K562 (cell line): ENCODE results near the gene RPL10A. TPM values are rescaled to one million over a fixed set of nuclear protein-coding genes. Genes with fewer than 3 reads are reported as not detected.

Source experiments
- ARID2 ChIP-seq: fragments of 450-650 bp; IDR thresholded peaks from 2 replicates; pipeline ENCODE4 v1.6.1; 2017; ENCODE audit warnings: antibody characterized with exemption, mild to moderate bottlenecking
- BACH1 ChIP-seq: fragments of 200-800 bp; sonication (Bioruptor generic); IDR thresholded peaks from 2 replicates; pipeline ENCODE4 v1.6.1; 2016; ENCODE audit warnings: missing genetic modification characterization, missing compliant biosample characterization
- DDX20 ChIP-seq: fragments of 450-650 bp; IDR thresholded peaks from 2 replicates; pipeline ENCODE4 v1.6.1; 2016; ENCODE audit warnings: missing genetic modification characterization, low read depth, mild to moderate bottlenecking, missing compliant biosample characterization, moderate library complexity
- GATAD2B ChIP-seq: fragments of 450-650 bp; IDR thresholded peaks from 2 replicates; pipeline ENCODE4 v1.6.1; 2017; ENCODE audit warnings: mild to moderate bottlenecking, borderline replicate concordance
- HNRNPLL ChIP-seq: fragments of 200-400 bp; formaldehyde crosslinking; IDR thresholded peaks from 2 replicates; pipeline ENCODE4 v1.6.1; 2017; ENCODE audit warnings: low read length, low read depth, mild to moderate bottlenecking; ENCODE audit not compliant: poor library complexity, severe bottlenecking
- HSF4 ChIP-seq: fragments of 250-450 bp; sonication (Bioruptor Pico); IDR thresholded peaks from 2 replicates; pipeline ENCODE4 v2.1.2; 2022; ENCODE audit warnings: mild to moderate bottlenecking, moderate library complexity, borderline replicate concordance
- JUND ChIP-seq, 2 experiments: IDR thresholded peaks; 2 replicates in 1 of 2; 3 replicates in 1 of 2; pipeline ENCODE4 v1.6.1; 2011; ENCODE audit warnings: borderline replicate concordance in 2 of 2, low read depth in 2 of 2, low read length in 2 of 2, improper control_type of control experiment in 1 of 2, missing biosample characterization in 1 of 2, missing genetic modification characterization in 1 of 2, missing genetic modification reagents in 1 of 2
- KAT7 ChIP-seq: sonication (generic); formaldehyde crosslinking; IDR thresholded peaks from 2 replicates; pipeline ENCODE4 v1.8.0; 2022; ENCODE audit warnings: missing genetic modification reagents, mild to moderate bottlenecking, borderline replicate concordance
- NBN ChIP-seq: fragments of 450-650 bp; IDR thresholded peaks from 2 replicates; pipeline ENCODE4 v1.6.1; 2016; ENCODE audit warnings: low read depth, mild to moderate bottlenecking
- NR2F6 ChIP-seq: fragments of 450-650 bp; formaldehyde crosslinking; IDR thresholded peaks from 2 replicates; pipeline ENCODE4 v1.4.0; 2020; ENCODE audit warnings: mild to moderate bottlenecking
- NRF1 ChIP-seq, 2 experiments: fragments of 450-650 bp; IDR thresholded peaks in 1 of 2; conservative IDR thresholded peaks in 1 of 2; 2 replicates each; pipeline ENCODE4 v1.6.1; 2014; ENCODE audit warnings: mild to moderate bottlenecking in 2 of 2
- PURB ChIP-seq: sonication (generic); formaldehyde crosslinking; IDR thresholded peaks from 2 replicates; pipeline ENCODE4 v1.9.0; 2021; ENCODE audit warnings: low read depth, mild to moderate bottlenecking, missing genetic modification reagents
- RBM14 ChIP-seq: fragments of 200-400 bp; formaldehyde crosslinking; IDR thresholded peaks from 2 replicates; pipeline ENCODE4 v1.6.1; 2018; ENCODE audit warnings: low read depth, mild to moderate bottlenecking, low read length, moderate library complexity, borderline replicate concordance; ENCODE audit not compliant: insufficient read depth
- RFX1 ChIP-seq: fragments of 450-650 bp; IDR thresholded peaks from 2 replicates; pipeline ENCODE4 v1.6.1; 2016; ENCODE audit warnings: mild to moderate bottlenecking, moderate library complexity
- SIX5 ChIP-seq, 2 experiments: IDR thresholded peaks; 2 replicates each; pipeline ENCODE4 v1.6.1; 2011; ENCODE audit warnings: low read length in 2 of 2, borderline replicate concordance in 1 of 2, low read depth in 1 of 2, mild to moderate bottlenecking in 1 of 2, moderate library complexity in 1 of 2; ENCODE audit not compliant: insufficient read depth in 1 of 2
- WHSC1 ChIP-seq: IDR thresholded peaks from one replicate; pipeline ENCODE4 v1.6.1; 2012; ENCODE audit warnings: low read length, control low read depth, inconsistent platforms
- ZNF224 ChIP-seq: sonication (generic); formaldehyde crosslinking; IDR thresholded peaks from 2 replicates; pipeline ENCODE4 v1.8.0; 2022; ENCODE audit warnings: mild to moderate bottlenecking, missing genetic modification reagents
- ZNF699 ChIP-seq: fragments of 250-450 bp; sonication (Bioruptor Pico); IDR thresholded peaks from 2 replicates; pipeline ENCODE4 v1.8.0; 2021; ENCODE audit warnings: mild to moderate bottlenecking, moderate library complexity; ENCODE audit not compliant: insufficient replicate concordance
- polyA plus RNA-seq, 8 experiments: library from polyadenylated mRNA; depleted of rRNA in 4 of 8; stranded (reverse) in 5 of 8; unstranded in 3 of 8; fragments of >200 nt; fragmentation: Nextera tagmentation in 2 of 8; fragmentation: Illumina TruSeq in 1 of 8; extraction: Ambion mirVana in 2 of 8; extraction: Trizol in 1 of 8; gene quantifications; 2 replicates each; pipeline versions ENCODE4 v1.2.1 to v1.2.3, GENCODE V29; 2011 to 2014; ENCODE audit warnings: inconsistent platforms in 1 of 8, missing spikeins in 1 of 8
- total RNA-seq, 7 experiments: library from RNA; depleted of rRNA in 6 of 7; stranded (reverse); fragments of >200 nt in 6 of 7; fragmentation: Illumina TruSeq in 2 of 7; extraction: Trizol in 2 of 7; gene quantifications; 2 replicates each; pipeline versions ENCODE4 v1.2.1 to v1.2.3, GENCODE V29; 2011 to 2021; ENCODE audit warnings: low replicate concordance in 1 of 7
- TF ChIP-seq, protein P1 (sequence below): fragments of 450-650 bp; formaldehyde crosslinking; IDR thresholded peaks from 2 replicates; pipeline ENCODE4 v1.4.0; 2022; ENCODE audit warnings: missing genetic modification characterization
- TF ChIP-seq, protein P2 (sequence below): sonication (generic); formaldehyde crosslinking; IDR thresholded peaks from 2 replicates; pipeline ENCODE4 v1.8.1; 2023; ENCODE audit warnings: mild to moderate bottlenecking, missing genetic modification reagents, moderate library complexity
- TF ChIP-seq, protein P3 (sequence below): fragments of 450-650 bp; conservative IDR thresholded peaks from 2 replicates; pipeline ENCODE4 v1.6.1; 2016; ENCODE audit warnings: missing genetic modification characterization, low read depth, mild to moderate bottlenecking, control low read depth, missing compliant biosample characterization
- TF ChIP-seq, protein P4 (sequence below): sonication (generic); formaldehyde crosslinking; IDR thresholded peaks from 2 replicates; pipeline ENCODE4 v1.8.0; 2022; ENCODE audit warnings: missing genetic modification reagents, mild to moderate bottlenecking, borderline replicate concordance

The RPL10A gene
- total and polyA plus RNA-seq, 9 of the 15 experiments (the other 6 are each of a cell fraction or from before 2014, with no cell fraction given) = 1,589 to 3,237 (median 2,116) TPM

DNA sequence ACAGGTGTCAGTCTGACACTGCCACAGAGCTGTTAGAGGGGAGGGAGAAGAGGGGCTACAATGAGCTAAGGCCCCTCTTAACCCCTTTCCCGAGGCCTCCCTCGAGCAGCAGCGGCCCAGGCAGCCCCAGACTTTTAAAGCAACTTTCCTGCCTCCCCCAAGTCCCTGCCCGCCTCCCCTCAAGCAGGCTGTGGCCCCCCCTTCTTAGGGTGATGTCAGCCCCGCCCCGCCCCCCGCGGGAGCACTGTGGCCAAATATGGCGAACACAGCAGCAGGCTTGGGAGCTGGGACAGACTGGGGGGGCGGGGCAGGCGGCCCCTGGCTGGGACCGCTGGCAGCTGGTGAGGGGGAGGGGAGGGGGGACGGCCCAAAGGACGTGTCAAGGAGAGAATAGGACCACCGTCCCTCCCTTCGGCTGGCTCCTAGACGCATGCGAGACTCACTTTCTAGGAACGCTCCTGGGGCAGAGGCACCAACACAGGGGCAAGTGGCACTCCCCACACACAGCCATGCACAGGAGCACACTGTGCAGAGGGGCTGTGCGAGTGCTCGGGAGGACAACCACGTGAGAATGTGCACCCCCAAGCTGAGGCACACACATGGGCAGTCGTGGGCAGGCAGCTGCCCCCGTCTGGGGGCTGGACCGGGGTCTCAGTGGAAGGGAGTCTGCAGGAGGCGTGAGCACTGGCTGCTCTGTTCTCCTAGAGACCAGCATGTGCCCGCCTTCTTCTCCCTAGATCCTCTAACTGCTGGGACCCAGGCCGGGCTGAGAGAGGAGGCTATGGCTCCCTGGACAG is 22.0 kb downstream of the RPL10A start (continued):
- TF ChIP-seq, protein P1, sequence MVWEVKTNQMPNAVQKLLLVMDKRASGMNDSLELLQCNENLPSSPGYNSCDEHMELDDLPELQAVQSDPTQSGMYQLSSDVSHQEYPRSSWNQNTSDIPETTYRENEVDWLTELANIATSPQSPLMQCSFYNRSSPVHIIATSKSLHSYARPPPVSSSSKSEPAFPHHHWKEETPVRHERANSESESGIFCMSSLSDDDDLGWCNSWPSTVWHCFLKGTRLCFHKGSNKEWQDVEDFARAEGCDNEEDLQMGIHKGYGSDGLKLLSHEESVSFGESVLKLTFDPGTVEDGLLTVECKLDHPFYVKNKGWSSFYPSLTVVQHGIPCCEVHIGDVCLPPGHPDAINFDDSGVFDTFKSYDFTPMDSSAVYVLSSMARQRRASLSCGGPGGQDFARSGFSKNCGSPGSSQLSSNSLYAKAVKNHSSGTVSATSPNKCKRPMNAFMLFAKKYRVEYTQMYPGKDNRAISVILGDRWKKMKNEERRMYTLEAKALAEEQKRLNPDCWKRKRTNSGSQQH (CRISPR knock-in tag) = no peak
- TF ChIP-seq NRF1 (conservative IDR thresholded peaks at IDR 0.05 in 1 of 2, IDR thresholded peaks at IDR 0.05 in 1 of 2) = no peak
- TF ChIP-seq ARID2 = no peak
- TF ChIP-seq, protein P2, sequence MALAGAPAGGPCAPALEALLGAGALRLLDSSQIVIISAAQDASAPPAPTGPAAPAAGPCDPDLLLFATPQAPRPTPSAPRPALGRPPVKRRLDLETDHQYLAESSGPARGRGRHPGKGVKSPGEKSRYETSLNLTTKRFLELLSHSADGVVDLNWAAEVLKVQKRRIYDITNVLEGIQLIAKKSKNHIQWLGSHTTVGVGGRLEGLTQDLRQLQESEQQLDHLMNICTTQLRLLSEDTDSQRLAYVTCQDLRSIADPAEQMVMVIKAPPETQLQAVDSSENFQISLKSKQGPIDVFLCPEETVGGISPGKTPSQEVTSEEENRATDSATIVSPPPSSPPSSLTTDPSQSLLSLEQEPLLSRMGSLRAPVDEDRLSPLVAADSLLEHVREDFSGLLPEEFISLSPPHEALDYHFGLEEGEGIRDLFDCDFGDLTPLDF (CRISPR knock-in tag) = no peak
- no peak for TF ChIP-seq ZNF699 (CRISPR knock-in tag)
- no peak for TF ChIP-seq GATAD2B
- TF ChIP-seq KAT7 (CRISPR knock-in tag) = no peak
- no peak for TF ChIP-seq HNRNPLL
- no peak for TF ChIP-seq NBN
- peak; percentile 90 for TF ChIP-seq JUND (IDR thresholded peaks at IDR 0.05; ENCODE audit: borderline replicate concordance, low read depth, low read length)
- peak; percentile 64; the same call in 1 of the 3 replicates for TF ChIP-seq JUND (tag; IDR thresholded peaks at IDR 0.05; ENCODE audit: borderline replicate concordance, low read depth, low read length)
- TF ChIP-seq BACH1 (tag) = peak; percentile 56; the same call in 1 of the 2 replicates
- TF ChIP-seq ZNF224 (CRISPR knock-in tag) = no peak
- no peak for TF ChIP-seq RBM14
- TF ChIP-seq DDX20 (tag) = no peak
- TF ChIP-seq WHSC1 = no peak
- TF ChIP-seq RFX1 = no peak
- no peak for TF ChIP-seq PURB (CRISPR knock-in tag)
- TF ChIP-seq, protein P3, sequence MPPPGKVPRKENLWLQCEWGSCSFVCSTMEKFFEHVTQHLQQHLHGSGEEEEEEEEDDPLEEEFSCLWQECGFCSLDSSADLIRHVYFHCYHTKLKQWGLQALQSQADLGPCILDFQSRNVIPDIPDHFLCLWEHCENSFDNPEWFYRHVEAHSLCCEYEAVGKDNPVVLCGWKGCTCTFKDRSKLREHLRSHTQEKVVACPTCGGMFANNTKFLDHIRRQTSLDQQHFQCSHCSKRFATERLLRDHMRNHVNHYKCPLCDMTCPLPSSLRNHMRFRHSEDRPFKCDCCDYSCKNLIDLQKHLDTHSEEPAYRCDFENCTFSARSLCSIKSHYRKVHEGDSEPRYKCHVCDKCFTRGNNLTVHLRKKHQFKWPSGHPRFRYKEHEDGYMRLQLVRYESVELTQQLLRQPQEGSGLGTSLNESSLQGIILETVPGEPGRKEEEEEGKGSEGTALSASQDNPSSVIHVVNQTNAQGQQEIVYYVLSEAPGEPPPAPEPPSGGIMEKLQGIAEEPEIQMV = no peak
- TF ChIP-seq, protein P4, sequence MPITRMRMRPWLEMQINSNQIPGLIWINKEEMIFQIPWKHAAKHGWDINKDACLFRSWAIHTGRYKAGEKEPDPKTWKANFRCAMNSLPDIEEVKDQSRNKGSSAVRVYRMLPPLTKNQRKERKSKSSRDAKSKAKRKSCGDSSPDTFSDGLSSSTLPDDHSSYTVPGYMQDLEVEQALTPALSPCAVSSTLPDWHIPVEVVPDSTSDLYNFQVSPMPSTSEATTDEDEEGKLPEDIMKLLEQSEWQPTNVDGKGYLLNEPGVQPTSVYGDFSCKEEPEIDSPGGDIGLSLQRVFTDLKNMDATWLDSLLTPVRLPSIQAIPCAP (CRISPR knock-in tag) = no peak
- TF ChIP-seq SIX5 (IDR thresholded peaks at IDR 0.05; ENCODE audit: borderline replicate concordance in 1 of 2, insufficient read depth in 1 of 2, low read depth in 1 of 2, low read length in 2 of 2) = no peak
- no peak for TF ChIP-seq NR2F6 (CRISPR knock-in tag)
- TF ChIP-seq HSF4 (CRISPR knock-in tag) = no peak
